GM19438 (cell line): ENCODE results near the gene CDK5R1.
"Not testable (repeated sequence)": the region's sequence is repeated elsewhere in the genome, so short reads cannot be mapped to it uniquely, and the experiment has no call there.

Source experiments
- ATAC-seq: cut with Tn5 transposase; IDR thresholded peaks from one replicate; pipeline ENCODE4 v1.9.1; 2021; ENCODE audit warnings: low read depth; ENCODE audit not compliant: unreplicated experiment

CDK5R1 gene

DNA sequence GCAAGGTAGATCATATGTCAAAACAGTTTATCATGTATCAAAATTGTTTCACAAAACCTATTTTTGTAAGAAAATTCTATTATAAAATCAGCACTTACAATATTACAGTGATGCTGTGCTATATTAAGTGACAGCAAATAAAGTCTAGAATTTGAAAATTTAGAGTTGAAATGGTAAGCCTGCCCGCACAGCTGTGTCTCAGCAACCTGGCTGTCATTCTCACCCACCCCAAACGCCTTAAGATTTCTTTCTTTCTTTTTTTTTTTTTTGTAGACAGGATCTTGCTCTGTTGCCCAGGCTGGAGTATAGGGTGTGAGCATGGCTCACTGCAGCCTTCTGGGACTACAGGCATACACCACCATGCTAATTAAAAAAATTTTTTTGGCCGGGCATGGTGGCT, 26.8 kb downstream of the CDK5R1 start:
- ATAC-seq = no peak

GRCh38 chr17:32514606-32515005, 27.8 kb downstream of the CDK5R1 start:
- no peak for ATAC-seq

DNA sequence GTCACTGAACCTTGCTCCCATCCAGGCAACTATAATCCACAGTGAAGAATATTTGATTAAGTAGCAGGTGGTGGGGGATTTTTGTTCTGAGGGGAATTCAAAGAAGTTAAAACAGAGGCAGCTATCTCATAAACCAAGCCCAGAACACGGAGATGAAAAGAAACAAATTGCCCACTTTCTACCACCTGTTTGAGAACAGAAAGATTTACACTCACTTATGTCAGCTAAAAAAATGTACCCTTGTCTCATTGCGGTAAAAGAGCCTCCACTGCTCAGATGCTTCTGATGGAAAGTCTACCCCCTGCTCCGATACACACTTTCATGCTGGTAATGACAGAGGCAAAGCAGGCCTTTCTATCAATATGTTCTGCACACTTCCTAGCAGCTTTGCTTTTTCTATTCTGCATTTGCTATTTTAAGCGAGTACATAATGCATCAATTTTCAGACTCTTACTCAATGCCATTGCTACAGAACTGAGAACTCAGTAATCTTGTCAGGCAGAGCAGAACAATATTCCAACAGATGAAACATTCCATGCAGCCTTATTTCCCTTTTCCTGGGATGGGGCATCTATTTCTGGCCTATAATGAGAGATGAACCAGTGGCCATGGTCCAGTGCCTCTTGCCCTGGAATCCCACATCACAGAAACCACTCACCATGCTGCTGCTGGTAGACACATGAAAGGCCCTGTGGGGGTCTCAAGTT, 29.0 kb downstream of the CDK5R1 start:
- no peak for ATAC-seq

DNA sequence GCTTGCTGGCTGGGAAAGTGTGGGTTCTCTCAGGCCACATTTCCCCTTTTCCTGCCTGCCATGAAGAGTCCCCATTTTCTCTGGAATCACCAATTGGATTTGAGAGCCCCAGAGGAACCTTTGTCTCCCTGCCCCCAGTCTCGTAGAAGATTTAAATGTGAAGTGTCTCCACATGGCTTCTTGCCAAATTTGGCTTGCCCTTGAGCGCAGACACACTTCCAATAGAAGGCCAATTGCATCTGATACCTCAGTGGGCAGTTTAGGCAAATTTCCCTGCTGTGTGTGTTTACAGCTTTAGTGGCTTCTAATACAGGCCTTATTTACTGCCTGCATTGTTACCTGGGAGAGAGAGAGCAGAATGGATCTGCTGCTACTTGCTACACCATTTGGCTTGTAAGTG, 29.7 kb downstream of the CDK5R1 start:
- no peak for ATAC-seq

DNA sequence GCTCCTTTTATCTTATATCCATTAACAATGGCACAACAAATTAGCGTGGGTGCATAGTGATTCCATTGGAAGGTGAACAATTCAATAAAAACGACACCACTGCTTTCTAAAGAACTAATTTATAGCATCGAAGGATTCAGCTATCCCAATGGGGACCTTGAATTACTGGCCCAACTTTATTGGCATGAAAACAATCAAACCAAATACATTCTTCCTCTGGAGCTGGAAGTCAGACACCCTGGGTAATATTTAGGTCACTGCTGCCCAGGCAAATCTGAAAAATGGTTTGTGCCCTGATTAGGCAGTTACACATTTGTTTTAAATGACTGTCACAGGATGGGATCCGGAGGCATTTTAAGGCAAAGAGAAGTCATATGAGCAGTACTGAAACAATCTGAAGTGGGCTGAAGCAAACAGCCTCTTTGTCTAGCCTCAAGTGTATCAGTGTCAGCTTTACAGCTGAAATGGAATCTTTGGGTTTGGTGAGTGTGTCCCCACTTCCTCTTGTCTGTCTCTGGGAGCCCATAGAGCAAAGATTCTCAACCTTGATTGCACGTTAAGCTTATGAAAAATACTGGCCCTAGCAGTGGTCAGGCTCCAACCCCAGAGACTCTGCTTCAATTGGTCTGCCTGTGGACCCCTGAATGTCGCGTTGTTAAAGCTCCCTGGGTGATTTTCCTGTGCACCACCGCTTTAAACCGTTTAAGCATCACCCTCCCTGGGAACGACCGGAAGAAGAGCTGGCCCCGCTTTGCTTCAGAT, 30.3 kb downstream of the CDK5R1 start:
- no peak for ATAC-seq

GRCh38 chr17:32517982-32518381, 31.2 kb downstream of the CDK5R1 start:
- ATAC-seq = no peak

- ATAC-seq = no peak
Measured at GRCh38 chr17:32518646-32519227, 31.9 kb downstream of the CDK5R1 start.

GRCh38 chr17:32519228-32520103, 32.7 kb downstream of the CDK5R1 start:
- ATAC-seq = no peak

- ATAC-seq = no peak
Measured at GRCh38 chr17:32520104-32520701, 33.4 kb downstream of the CDK5R1 start.

DNA sequence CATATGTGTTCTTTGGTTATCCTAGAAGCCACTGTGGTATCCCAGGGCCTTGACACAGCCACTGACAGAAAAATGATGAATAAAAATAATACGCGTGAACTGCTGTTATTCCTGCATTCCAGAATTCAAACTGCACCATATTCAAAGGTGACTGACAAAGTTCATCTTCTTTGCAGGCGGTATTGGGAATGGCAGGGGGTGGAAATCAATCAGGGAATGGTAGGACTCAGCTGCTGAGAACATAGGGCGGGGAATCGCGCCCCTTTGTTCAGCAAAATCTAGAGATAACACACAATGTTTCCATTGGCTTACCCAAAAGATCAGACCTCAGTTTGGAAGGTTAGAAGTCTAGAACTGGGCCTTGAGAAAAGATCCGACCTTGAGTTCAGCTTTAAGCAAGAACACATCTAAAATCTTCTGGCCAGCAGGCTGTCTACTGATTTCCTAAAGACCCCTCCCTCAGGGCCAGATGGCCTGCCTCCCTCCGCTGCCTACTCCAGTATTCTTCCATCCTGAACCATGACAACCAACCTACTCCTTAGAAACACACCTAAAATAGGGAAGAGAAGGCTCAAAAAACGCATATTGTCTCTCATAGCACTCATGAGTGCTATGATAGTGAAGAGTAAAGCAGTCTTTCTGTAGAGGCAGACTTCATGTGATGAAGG, 34.1 kb downstream of the CDK5R1 start:
- no peak for ATAC-seq

- ATAC-seq = peak; percentile 42
Measured at GRCh38 chr17:32523017-32523680, 36.4 kb downstream of the CDK5R1 start.

DNA sequence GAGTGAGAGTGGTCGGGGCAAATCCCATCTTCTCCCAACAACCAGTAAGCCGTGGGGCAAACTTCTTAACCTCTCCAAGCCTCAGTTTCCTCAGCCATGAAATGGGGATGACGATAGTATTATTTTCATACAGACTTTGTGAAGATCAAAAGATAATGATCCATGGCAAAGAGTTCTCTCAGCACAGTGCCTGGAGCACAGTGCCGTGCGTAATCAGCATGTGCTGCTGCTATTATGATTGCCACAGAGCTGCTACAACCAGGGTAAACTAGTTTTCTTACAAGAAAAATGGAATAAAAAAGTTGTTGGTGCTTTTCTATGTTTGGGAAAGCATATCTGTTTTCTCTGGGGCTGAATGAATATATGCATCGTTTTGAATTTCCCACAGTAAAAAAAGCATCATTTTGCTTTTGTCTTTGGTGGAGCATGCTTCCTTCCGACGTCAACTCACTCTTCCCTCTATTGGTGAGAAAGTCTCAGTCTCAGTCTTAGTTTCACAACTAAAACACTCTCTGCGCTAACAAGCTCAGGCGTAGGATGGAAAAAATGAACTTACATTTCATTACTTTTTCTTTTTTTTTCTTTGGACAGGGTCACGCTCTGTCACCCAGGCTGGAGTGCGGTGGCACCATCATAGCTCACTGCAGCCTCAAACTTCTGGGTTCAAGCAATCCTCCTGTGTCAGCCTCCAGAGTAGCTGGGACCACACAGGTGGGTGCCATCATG, 37.2 kb downstream of the CDK5R1 start:
- no peak for ATAC-seq

DNA sequence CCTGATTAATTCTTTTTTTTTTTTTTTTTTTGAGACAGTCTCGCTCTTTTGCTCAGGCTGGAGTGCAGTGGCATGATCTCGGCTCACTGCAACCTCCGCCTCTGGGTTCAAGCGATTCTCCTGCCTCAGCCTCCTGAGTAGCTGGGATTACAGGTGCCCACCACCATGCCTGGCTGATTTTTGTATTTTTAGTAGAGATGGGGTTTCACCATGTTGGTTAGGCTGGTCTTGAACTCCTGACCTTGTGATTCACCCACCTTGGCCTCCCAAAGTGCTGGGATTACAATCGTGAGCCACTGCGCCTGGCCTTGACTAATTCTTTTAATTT, 37.7 kb downstream of the CDK5R1 start:
- ATAC-seq = not testable (repeated sequence)

DNA sequence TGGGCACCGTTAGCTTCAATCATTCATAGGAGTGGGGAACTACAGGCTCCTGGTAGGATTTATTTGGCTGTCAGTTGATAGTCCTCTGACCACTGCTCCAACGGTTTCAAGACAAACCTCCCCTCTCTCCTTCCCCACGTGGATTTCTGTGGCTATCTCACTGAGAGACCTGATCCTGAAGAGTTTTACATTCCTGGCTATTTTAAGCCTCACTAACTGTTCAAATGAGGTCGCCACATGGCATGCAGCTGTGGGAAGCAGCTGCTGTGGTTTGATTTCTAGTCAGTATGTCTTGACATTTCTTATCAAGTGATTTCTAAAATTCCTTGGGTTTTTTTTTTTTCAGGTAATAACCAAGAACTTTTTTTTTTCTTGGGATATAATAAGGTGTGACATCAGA, 38.3 kb downstream of the CDK5R1 start:
- no peak for ATAC-seq

DNA sequence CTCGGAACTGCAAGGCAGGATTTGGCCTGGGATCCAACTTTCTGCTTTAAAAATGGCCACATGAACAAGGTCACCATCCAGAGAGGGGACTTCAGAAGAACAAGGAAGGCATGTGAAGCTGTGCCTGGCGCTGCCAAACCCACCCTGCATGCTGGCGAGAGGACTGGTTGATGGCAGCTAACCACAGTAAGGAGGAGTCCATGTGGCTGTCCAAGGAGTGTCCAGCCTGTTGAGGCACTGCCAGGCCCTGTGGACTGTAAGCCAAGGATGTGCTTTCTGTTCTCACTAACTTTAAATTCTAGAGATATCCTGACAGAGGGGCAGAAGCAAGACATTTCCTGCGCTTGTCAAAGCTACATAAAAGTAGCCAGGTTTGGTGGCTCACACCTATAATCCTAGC, 40.4 kb downstream of the CDK5R1 start:
- ATAC-seq = no peak

DNA sequence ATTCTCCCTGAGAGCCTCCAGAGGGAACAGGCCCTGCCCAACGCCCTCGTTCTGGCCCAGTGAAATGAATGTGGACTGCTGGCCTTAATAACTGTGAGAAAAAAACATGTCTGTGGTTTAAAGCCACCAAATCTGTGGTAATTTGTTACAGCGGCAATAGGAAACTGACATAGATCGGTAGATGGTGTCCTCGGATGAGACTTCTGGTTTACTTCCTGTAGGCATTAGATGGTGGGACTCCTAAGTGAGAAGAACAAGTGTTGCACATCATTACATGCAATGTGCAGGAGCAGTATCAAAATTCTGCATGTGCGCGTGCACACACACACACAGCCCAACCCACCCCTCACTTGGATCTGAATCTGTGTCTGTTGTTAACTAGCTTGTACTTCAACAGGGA, 42.0 kb downstream of the CDK5R1 start:
- no peak for ATAC-seq

DNA sequence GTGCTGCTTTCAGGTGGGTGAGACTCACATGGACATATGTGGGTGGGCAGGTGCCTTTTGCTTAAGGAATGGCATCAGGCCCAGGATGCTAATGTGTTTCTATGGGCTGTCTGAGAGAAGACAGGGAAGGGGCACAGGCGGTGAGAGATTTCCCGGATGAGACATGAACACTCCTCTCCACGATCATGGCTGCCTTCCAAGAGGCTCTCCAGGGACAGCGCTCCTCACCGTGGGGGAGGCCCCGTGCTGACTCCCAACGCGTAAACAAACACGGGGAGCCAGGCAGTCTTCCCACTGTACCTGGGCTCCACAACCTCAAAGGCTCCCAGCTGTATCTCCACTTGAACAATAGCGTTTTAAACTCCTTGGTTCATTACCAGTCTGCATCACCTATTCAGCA, 42.8 kb downstream of the CDK5R1 start:
- ATAC-seq = no peak

DNA sequence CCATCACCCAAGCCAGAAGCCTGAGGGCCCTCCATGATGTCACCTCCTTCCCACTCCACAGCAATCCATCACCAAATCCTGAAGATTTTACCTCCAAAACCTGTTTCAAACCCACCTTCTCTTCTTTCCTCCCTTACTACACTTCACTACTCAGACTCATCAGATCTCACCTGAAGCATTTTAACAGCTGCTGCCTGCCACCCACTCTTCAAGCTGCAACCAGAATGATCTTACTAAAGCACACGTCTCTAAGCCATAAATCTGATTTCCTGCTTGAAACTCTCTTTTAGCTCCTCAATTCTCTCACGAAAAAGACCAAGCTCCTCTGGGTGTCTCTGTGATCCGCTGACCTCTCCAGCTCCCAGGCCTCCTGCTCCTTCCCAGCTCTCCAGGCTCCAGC, 46.5 kb downstream of the CDK5R1 start:
- no peak for ATAC-seq
